Measurements from ENCODE around the gene MYH7.

DNA sequence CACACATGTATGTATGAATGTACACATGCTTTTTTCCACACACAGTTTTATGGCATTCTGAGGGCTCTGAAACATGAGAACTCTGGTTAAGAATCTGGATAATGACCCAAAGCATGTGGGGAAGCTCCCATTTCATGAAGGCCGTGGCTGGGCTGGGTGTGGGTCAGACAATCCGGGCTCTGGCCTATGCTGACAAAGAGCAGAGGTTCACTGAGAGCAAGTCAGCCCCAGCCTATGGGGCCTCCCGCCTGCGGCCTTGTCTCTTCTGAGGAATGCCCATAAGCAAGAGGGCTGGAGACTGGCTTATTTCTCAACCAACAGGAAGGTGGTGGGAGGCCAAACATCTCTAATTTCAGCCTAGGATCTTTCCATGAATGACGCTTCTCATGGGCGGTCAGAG lies 35.9 kb downstream of the MYH7 start:
- TF ChIP-seq POLR2A (IDR thresholded peaks at IDR 0.05): no peak
- no peak for TF ChIP-seq POLR2AphosphoS5 (IDR thresholded peaks at IDR 0.05)
- no peak for TF ChIP-seq EP300 (IDR thresholded peaks at IDR 0.05)
